Measurements from ENCODE around the gene DNAJB5.

DNA sequence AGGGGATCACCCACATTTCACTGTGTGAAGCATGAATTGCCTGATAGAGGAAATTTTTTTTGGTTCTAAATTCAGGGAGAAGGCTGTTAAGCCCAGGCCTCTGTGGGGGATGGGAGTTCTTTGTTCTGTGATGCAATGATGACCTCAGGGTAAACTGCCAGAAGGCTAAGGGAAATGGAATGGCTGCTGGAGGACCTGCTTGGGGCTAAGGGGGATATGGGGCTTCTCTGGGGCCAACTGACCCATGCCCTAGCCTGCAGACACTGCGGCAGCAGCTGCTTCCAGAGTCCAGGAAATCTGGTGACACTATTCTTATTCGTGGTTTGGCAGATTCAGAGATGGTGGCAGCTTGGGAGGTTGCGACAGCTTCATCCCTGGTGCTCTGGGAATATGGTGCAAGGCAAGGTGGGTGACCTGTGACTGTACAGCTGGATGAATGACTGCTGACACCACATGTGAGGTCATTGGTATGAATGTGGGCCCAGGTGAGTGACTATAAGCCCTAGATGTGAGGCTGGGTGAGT lies 52.6 kb downstream of the DNAJB5 start:
- no peak for TF ChIP-seq POLR2AphosphoS5 (IDR thresholded peaks at IDR 0.05; ENCODE audit: low read depth)
- TF ChIP-seq, protein P1, sequence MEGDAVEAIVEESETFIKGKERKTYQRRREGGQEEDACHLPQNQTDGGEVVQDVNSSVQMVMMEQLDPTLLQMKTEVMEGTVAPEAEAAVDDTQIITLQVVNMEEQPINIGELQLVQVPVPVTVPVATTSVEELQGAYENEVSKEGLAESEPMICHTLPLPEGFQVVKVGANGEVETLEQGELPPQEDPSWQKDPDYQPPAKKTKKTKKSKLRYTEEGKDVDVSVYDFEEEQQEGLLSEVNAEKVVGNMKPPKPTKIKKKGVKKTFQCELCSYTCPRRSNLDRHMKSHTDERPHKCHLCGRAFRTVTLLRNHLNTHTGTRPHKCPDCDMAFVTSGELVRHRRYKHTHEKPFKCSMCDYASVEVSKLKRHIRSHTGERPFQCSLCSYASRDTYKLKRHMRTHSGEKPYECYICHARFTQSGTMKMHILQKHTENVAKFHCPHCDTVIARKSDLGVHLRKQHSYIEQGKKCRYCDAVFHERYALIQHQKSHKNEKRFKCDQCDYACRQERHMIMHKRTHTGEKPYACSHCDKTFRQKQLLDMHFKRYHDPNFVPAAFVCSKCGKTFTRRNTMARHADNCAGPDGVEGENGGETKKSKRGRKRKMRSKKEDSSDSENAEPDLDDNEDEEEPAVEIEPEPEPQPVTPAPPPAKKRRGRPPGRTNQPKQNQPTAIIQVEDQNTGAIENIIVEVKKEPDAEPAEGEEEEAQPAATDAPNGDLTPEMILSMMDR (conservative IDR thresholded peaks at IDR 0.05; ENCODE audit: low read depth in 2 of 2): no peak
- no peak for TF ChIP-seq EZH2 (IDR thresholded peaks at IDR 0.05; ENCODE audit: low read depth, unreplicated experiment)
- TF ChIP-seq, protein P2, sequence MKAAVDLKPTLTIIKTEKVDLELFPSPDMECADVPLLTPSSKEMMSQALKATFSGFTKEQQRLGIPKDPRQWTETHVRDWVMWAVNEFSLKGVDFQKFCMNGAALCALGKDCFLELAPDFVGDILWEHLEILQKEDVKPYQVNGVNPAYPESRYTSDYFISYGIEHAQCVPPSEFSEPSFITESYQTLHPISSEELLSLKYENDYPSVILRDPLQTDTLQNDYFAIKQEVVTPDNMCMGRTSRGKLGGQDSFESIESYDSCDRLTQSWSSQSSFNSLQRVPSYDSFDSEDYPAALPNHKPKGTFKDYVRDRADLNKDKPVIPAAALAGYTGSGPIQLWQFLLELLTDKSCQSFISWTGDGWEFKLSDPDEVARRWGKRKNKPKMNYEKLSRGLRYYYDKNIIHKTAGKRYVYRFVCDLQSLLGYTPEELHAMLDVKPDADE (IDR thresholded peaks at IDR 0.05): no peak
- TF ChIP-seq ZNF331 (CRISPR knock-in tag; IDR thresholded peaks at IDR 0.05; ENCODE audit: low read depth): no peak
- TF ChIP-seq, protein P3, sequence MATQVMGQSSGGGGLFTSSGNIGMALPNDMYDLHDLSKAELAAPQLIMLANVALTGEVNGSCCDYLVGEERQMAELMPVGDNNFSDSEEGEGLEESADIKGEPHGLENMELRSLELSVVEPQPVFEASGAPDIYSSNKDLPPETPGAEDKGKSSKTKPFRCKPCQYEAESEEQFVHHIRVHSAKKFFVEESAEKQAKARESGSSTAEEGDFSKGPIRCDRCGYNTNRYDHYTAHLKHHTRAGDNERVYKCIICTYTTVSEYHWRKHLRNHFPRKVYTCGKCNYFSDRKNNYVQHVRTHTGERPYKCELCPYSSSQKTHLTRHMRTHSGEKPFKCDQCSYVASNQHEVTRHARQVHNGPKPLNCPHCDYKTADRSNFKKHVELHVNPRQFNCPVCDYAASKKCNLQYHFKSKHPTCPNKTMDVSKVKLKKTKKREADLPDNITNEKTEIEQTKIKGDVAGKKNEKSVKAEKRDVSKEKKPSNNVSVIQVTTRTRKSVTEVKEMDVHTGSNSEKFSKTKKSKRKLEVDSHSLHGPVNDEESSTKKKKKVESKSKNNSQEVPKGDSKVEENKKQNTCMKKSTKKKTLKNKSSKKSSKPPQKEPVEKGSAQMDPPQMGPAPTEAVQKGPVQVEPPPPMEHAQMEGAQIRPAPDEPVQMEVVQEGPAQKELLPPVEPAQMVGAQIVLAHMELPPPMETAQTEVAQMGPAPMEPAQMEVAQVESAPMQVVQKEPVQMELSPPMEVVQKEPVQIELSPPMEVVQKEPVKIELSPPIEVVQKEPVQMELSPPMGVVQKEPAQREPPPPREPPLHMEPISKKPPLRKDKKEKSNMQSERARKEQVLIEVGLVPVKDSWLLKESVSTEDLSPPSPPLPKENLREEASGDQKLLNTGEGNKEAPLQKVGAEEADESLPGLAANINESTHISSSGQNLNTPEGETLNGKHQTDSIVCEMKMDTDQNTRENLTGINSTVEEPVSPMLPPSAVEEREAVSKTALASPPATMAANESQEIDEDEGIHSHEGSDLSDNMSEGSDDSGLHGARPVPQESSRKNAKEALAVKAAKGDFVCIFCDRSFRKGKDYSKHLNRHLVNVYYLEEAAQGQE (IDR thresholded peaks at IDR 0.05; ENCODE audit: unreplicated experiment): no peak
- TF ChIP-seq STAT1 (IDR thresholded peaks at IDR 0.05; ENCODE audit: unreplicated experiment): no peak
- no peak for TF ChIP-seq EZH2phosphoT487 (IDR thresholded peaks at IDR 0.05; ENCODE audit: unreplicated experiment)
- TF ChIP-seq NANOG (IDR thresholded peaks at IDR 0.05; ENCODE audit: borderline replicate concordance): no peak
- TF ChIP-seq CREB1 (CRISPR knock-in tag; IDR thresholded peaks at IDR 0.05; ENCODE audit: low read depth): 0 out of 2 replicates have a peak, but pooled peaks have one; percentile 22
- TF ChIP-seq ZNF114 (CRISPR knock-in tag; IDR thresholded peaks at IDR 0.05): no peak
- no peak for TF ChIP-seq JUNB (IDR thresholded peaks at IDR 0.05; ENCODE audit: unreplicated experiment)
